Neutrophil (primary cell): ENCODE data around the gene MRPS10.

Source experiments
- H3K27ac ChIP-seq: fragments of 200-600 bp; sonication (generic); 2 replicates; pipeline ENCODE4 v1.5.1; 2016; ENCODE audit warnings: mild to moderate bottlenecking, moderate library complexity
- H3K27me3 ChIP-seq: fragments of 200-600 bp; sonication (generic); 2 replicates; pipeline ENCODE4 v1.6.0; 2016; ENCODE audit warnings: mild to moderate bottlenecking
- H3K36me3 ChIP-seq: fragments of 200-600 bp; sonication (generic); 2 replicates; pipeline ENCODE4 v1.5.1; 2017
- H3K4me1 ChIP-seq, 2 experiments: fragments of 200-600 bp in 1 of 2; sonication (generic) in 1 of 2; 1 replicate in 1 of 2; 2 replicates in 1 of 2; pipeline versions ENCODE4 v1.5.1 to v1.6.1; 2013 to 2016; ENCODE audit warnings: low read depth in 1 of 2, low read length in 1 of 2, mild to moderate bottlenecking in 1 of 2, moderate library complexity in 1 of 2; ENCODE audit not compliant: control insufficient read depth in 1 of 2, insufficient read depth in 1 of 2
- H3K4me3 ChIP-seq, 2 experiments: fragments of 200-600 bp in 1 of 2; sonication (generic) in 1 of 2; 1 replicate in 1 of 2; 2 replicates in 1 of 2; pipeline ENCODE4 v1.5.1; 2013 to 2016; ENCODE audit warnings: low read depth in 1 of 2, low read length in 1 of 2, mild to moderate bottlenecking in 1 of 2, moderate library complexity in 1 of 2
- H3K9me3 ChIP-seq: fragments of 200-600 bp; sonication (generic); 2 replicates; pipeline ENCODE4 v1.5.1; 2016
- CTCF ChIP-seq: fragments of 200-600 bp; sonication (generic); IDR thresholded peaks from 2 replicates; pipeline ENCODE4 v1.5.1; 2016; ENCODE audit warnings: antibody characterized with exemption

The MRPS10 gene

GRCh38 chr6:42230345-42231321 is 13.0 kb upstream of the MRPS10 start:
- H3K27ac ChIP-seq = no peak overlapping the region
- H3K27me3 ChIP-seq = no peaks in the 10 kb centered on the region
- no peak for TF ChIP-seq CTCF
- H3K4me1 ChIP-seq = no peaks in the 10 kb centered on the region
- H3K36me3 ChIP-seq = peaks cover 74% of the 10 kb centered on the region
- no peak overlapping the region for H3K4me3 ChIP-seq
- H3K9me3 ChIP-seq = no peaks in the 10 kb centered on the region

GRCh38 chr6:42229506-42230119 is 12.0 kb upstream of the MRPS10 start:
- Histone ChIP-seq H3K27ac (no peak overlapping the region), H3K9me3 (no peaks in the 10 kb centered on the region), H3K4me1 (no peaks in the 10 kb centered on the region), H3K4me3 (no peak overlapping the region), H3K27me3 (no peaks in the 10 kb centered on the region), H3K36me3 (peaks cover 68% of the 10 kb centered on the region)
- TF ChIP-seq CTCF = no peak

- no peak for TF ChIP-seq CTCF
Observed at GRCh38 chr6:42228305-42228704, 10.6 kb upstream of the MRPS10 start.

GRCh38 chr6:42227173-42227850 is 9.7 kb upstream of the MRPS10 start:
- Histone ChIP-seq H3K9me3 (no peaks in the 10 kb centered on the region), H3K4me1 (no peaks in the 10 kb centered on the region), H3K27me3 (no peaks in the 10 kb centered on the region), H3K4me3 (no peak overlapping the region), H3K36me3 (peaks cover 63% of the 10 kb centered on the region), H3K27ac (no peak overlapping the region)
- TF ChIP-seq CTCF = no peak

More at GRCh38 chr6:42228305-42228704, 10.6 kb upstream of the MRPS10 start:
- no peaks in the 10 kb centered on the region for H3K27me3 ChIP-seq
- no peaks in the 10 kb centered on the region for H3K9me3 ChIP-seq
- H3K36me3 ChIP-seq = peaks cover 68% of the 10 kb centered on the region
- no peaks in the 10 kb centered on the region for H3K4me1 ChIP-seq
- no peak overlapping the region for H3K4me3 ChIP-seq
- no peak overlapping the region for H3K27ac ChIP-seq

GRCh38 chr6:42226645-42227143 is 9.0 kb upstream of the MRPS10 start:
- H3K4me1 ChIP-seq = no peaks in the 10 kb centered on the region
- H3K36me3 ChIP-seq = peaks cover 56% of the 10 kb centered on the region
- TF ChIP-seq CTCF = no peak
- H3K4me3 ChIP-seq = no peak overlapping the region
- no peaks in the 10 kb centered on the region for H3K9me3 ChIP-seq
- H3K27me3 ChIP-seq = no peaks in the 10 kb centered on the region
- H3K27ac ChIP-seq = no peak overlapping the region
